Epithelial cell of proximal tubule (primary cell): ENCODE results near the gene ZSCAN20. TPM values are rescaled to one million over a fixed set of nuclear protein-coding genes. Genes with fewer than 3 reads are reported as not detected.

Experiments used
- DNase-seq: peaks from one replicate; pipeline ENCODE4 v3.0.0-alpha.2; 2011; ENCODE audit warnings: low read depth
- H3K4me3 ChIP-seq: 2 replicates; pipeline ENCODE4 v1.5.1; 2011; ENCODE audit warnings: low read depth, mild to moderate bottlenecking, low read length
- total RNA-seq: library from RNA; depleted of rRNA; stranded (reverse); fragments of >200 nt; gene quantifications from 2 replicates; pipeline ENCODE4 v1.2.3, GENCODE V29; 2015
- TF ChIP-seq, protein P1 (sequence below): conservative IDR thresholded peaks from 2 replicates; pipeline ENCODE4 v1.5.1; 2012; ENCODE audit warnings: low read depth, mild to moderate bottlenecking, low read length

Gene ZSCAN20
- total RNA-seq, 1 donor from 2014 or later: 4.0 TPM

DNA sequence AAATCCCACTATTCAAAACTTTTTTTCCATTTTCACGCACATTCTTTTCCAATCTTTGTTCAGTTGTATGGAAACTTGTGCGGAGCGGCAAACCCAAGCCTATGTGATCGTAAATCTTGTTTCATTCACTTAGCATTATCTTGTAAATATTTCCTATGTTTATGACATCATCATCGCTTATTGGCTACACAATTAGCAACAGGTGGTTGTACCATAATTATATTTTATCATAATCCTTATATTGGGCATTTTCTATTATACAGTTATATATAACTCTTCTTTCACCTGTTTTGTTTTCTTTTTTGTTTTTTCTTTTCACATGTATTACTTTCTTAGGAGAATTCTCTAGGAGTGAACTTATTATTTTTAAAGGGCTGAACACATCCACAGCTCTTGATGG lies 65.4 kb downstream of the ZSCAN20 start:
- DNase-seq: no peak
- TF ChIP-seq, protein P1, sequence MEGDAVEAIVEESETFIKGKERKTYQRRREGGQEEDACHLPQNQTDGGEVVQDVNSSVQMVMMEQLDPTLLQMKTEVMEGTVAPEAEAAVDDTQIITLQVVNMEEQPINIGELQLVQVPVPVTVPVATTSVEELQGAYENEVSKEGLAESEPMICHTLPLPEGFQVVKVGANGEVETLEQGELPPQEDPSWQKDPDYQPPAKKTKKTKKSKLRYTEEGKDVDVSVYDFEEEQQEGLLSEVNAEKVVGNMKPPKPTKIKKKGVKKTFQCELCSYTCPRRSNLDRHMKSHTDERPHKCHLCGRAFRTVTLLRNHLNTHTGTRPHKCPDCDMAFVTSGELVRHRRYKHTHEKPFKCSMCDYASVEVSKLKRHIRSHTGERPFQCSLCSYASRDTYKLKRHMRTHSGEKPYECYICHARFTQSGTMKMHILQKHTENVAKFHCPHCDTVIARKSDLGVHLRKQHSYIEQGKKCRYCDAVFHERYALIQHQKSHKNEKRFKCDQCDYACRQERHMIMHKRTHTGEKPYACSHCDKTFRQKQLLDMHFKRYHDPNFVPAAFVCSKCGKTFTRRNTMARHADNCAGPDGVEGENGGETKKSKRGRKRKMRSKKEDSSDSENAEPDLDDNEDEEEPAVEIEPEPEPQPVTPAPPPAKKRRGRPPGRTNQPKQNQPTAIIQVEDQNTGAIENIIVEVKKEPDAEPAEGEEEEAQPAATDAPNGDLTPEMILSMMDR: no peak
- no peak overlapping the region for H3K4me3 ChIP-seq

DNA sequence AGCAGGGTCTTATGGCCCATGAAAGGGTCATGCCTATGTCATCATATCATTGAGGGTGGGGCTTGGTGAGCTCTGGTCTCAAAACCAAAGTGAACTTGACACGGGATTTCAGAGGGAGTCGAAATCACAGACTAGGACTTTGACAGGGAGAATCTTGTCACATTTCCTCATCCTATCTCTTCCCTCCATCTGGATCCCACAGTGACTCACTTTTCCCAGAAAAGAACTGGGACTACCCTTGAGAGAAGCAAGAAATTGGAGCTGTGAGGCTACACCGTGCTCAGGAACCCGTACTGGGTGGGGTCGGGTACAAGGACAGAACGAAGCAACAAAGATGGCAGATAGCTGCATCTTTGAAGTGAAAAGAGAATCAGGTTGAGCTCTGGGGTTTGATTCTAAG lies 69.5 kb downstream of the ZSCAN20 start:
- DNase-seq: no peak
- H3K4me3 ChIP-seq: no peak overlapping the region
- TF ChIP-seq, protein P1: no peak

Other genes starting within 250 kb of the ZSCAN20 start
- gene ZNF362, start 216.2 kb upstream of the ZSCAN20 start, total RNA-seq: 10.8 and 17.6 TPM in 2 replicates
- gene A3GALT2, start 151.5 kb upstream of the ZSCAN20 start, total RNA-seq: not detected in 2 replicates
- 140 and 203 TPM in 2 replicates for gene PHC2, start 41.5 kb upstream of the ZSCAN20 start, total RNA-seq